SK-N-SH (cell line): Measurements from ENCODE around the gene PBLD. TPM values are rescaled to one million over a fixed set of nuclear protein-coding genes. Genes with fewer than 3 reads are reported as not detected.

ENCODE experiments used
- CTCF ChIA-PET: fragments of 300-600, 350-600 bp; formaldehyde crosslinking; extraction: SDS; loops from one replicate; lab custom pipeline; 2021; lab: Yijun Ruan, JAX
- POLR2A ChIA-PET: fragments of 350-600 bp; sonication (Branson Sonifier 250); formaldehyde crosslinking; extraction: SDS; loops from one replicate; lab custom pipeline; 2020; ENCODE audit warnings: antibody characterized with exemption, inconsistent platforms; lab: Yijun Ruan, JAX
- DNase-seq: peaks from one replicate; pipeline ENCODE4 v3.0.0; 2012
- H2AFZ ChIP-seq: fragments of 200-600 bp; sonication (generic); 2 replicates; pipeline ENCODE4 v1.8.1; 2016; ENCODE audit warnings: antibody characterized with exemption, mild to moderate bottlenecking, low read depth
- H3F3A ChIP-seq: fragments of 200-600 bp; sonication (generic); replicated peaks from 2 replicates; pipeline ENCODE3; 2016; ENCODE audit warnings: antibody characterized with exemption, mild to moderate bottlenecking; ENCODE audit not compliant: insufficient read depth
- H3K27ac ChIP-seq, 2 experiments: fragments of 200-500 bp in 1 of 2; fragments of 200-600 bp in 1 of 2; sonication (Bioruptor generic) in 1 of 2; sonication (generic), shearing (Covaris generic) in 1 of 2; 2 replicates each; pipeline versions ENCODE4 v1.5.1 to v1.6.1; 2014 to 2016; ENCODE audit warnings: low read depth in 2 of 2, inconsistent platforms in 1 of 2, low read length in 1 of 2, mild to moderate bottlenecking in 1 of 2, mixed read lengths in 1 of 2
- H3K27me3 ChIP-seq: fragments of 200-600 bp; sonication (generic), shearing (Covaris generic); 2 replicates; pipeline ENCODE4 v1.6.1; 2016; ENCODE audit warnings: mixed run types; ENCODE audit not compliant: insufficient read depth
- H3K36me3 ChIP-seq, 2 experiments: fragments of 200-500 bp in 1 of 2; fragments of 200-600 bp in 1 of 2; sonication (Bioruptor generic) in 1 of 2; sonication (generic) in 1 of 2; replicated peaks in 1 of 2; 2 replicates each; pipeline versions ENCODE3 to v1.5.1; 2014 to 2016; ENCODE audit warnings: low read length in 1 of 2, mild to moderate bottlenecking in 1 of 2; ENCODE audit not compliant: insufficient read depth in 2 of 2, control insufficient read depth in 1 of 2
- H3K4me1 ChIP-seq, 2 experiments: fragments of 200-500 bp in 1 of 2; fragments of 200-600 bp in 1 of 2; sonication (Bioruptor generic) in 1 of 2; sonication (generic), shearing (Covaris generic) in 1 of 2; 2 replicates each; pipeline versions ENCODE4 v1.5.1 to v1.6.1; 2014 to 2016; ENCODE audit warnings: low read depth in 1 of 2, low read length in 1 of 2, mixed run types in 1 of 2; ENCODE audit not compliant: insufficient read depth in 2 of 2, control insufficient read depth in 1 of 2
- H3K4me2 ChIP-seq: fragments of 200-600 bp; sonication (generic), shearing (Covaris generic); 2 replicates; pipeline ENCODE4 v1.6.1; 2017; ENCODE audit warnings: mixed run types
- H3K4me3 ChIP-seq, 2 experiments: fragments of 200-500 bp in 1 of 2; fragments of 200-600 bp in 1 of 2; sonication (Bioruptor generic) in 1 of 2; sonication (generic), shearing (Covaris generic) in 1 of 2; 2 replicates each; pipeline versions ENCODE4 v1.5.1 to v1.8.1; 2014 to 2016; ENCODE audit warnings: low read depth in 2 of 2, inconsistent platforms in 1 of 2, low read length in 1 of 2, mild to moderate bottlenecking in 1 of 2, mixed read lengths in 1 of 2, moderate library complexity in 1 of 2
- H3K79me2 ChIP-seq: fragments of 200-600 bp; sonication (generic); 2 replicates; pipeline ENCODE4 v1.8.1; 2017; ENCODE audit warnings: mild to moderate bottlenecking; ENCODE audit not compliant: insufficient read depth
- H3K9ac ChIP-seq: fragments of 200-600 bp; sonication (generic); 2 replicates; pipeline ENCODE4 v1.6.1; 2017; ENCODE audit warnings: mixed run types
- H3K9me2 ChIP-seq: fragments of 200-600 bp; sonication (generic); 2 replicates; pipeline ENCODE4 v1.6.1; 2017; ENCODE audit warnings: mixed run types
- H3K9me3 ChIP-seq: fragments of 200-600 bp; sonication (generic); 2 replicates; pipeline ENCODE4 v1.6.1; 2017; ENCODE audit warnings: mixed run types, mild to moderate bottlenecking, moderate library complexity
- H4K20me1 ChIP-seq: fragments of 200-600 bp; sonication (generic); 2 replicates; pipeline ENCODE4 v1.6.1; 2017; ENCODE audit warnings: mild to moderate bottlenecking, mixed run types; ENCODE audit not compliant: insufficient read depth
- ELF1 ChIP-seq: IDR thresholded peaks from 2 replicates; pipeline ENCODE4 v1.4.0; 2012
- EP300 ChIP-seq, 2 experiments: IDR thresholded peaks; 2 replicates each; pipeline versions ENCODE4 v1.4.0 to v1.6.1; 2012; ENCODE audit warnings: borderline replicate concordance in 1 of 2, low read depth in 1 of 2, low read length in 1 of 2
- FOXM1 ChIP-seq: IDR thresholded peaks from 2 replicates; pipeline ENCODE4 v1.4.0; 2012; ENCODE audit warnings: low read depth, mild to moderate bottlenecking
- GATA2 ChIP-seq: sonication (generic); formaldehyde crosslinking; IDR thresholded peaks from 2 replicates; pipeline ENCODE4 v1.5.0; 2020; ENCODE audit warnings: mild to moderate bottlenecking, missing genetic modification reagents
- MAX ChIP-seq: IDR thresholded peaks from 2 replicates; pipeline ENCODE4 v1.4.0; 2012; ENCODE audit warnings: low read depth
- MXI1 ChIP-seq: IDR thresholded peaks from 2 replicates; pipeline ENCODE4 v1.6.1; 2012; ENCODE audit warnings: mild to moderate bottlenecking, low read depth, low read length, improper control_type of control experiment
- NFIC ChIP-seq: IDR thresholded peaks from 2 replicates; pipeline ENCODE4 v1.4.0; 2012; ENCODE audit warnings: borderline replicate concordance
- NRF1 ChIP-seq: IDR thresholded peaks from 2 replicates; pipeline ENCODE4 v1.6.1; 2012; ENCODE audit warnings: low read depth, mild to moderate bottlenecking, low read length
- PBX3 ChIP-seq: IDR thresholded peaks from 2 replicates; pipeline ENCODE4; 2012
- POLR2AphosphoS5 ChIP-seq: IDR thresholded peaks from 2 replicates; pipeline ENCODE4 v1.6.1; 2012; ENCODE audit warnings: low read depth, low read length
- TCF12 ChIP-seq: IDR thresholded peaks from 2 replicates; pipeline ENCODE4 v1.4.0; 2012
- TEAD4 ChIP-seq: IDR thresholded peaks from 2 replicates; pipeline ENCODE4 v1.4.0; 2012; ENCODE audit warnings: mild to moderate bottlenecking, borderline replicate concordance; ENCODE audit not compliant: insufficient read depth
- USF1 ChIP-seq: IDR thresholded peaks from 2 replicates; pipeline ENCODE4 v1.4.0; 2012; ENCODE audit warnings: low read depth, borderline replicate concordance
- USF2 ChIP-seq: fragments of 150-350 bp; IDR thresholded peaks from 2 replicates; pipeline ENCODE4 v1.6.1; 2017; ENCODE audit warnings: antibody characterized with exemption, low read length, low read depth, borderline replicate concordance
- WGBS: methylation state at CpG from one replicate; pipeline ENCODE4 v1.1.6; 2017; ENCODE audit warnings: low lambda C conversion rate; 5-methylcytosine and 5-hydroxymethylcytosine counted together
- polyA plus RNA-seq, 3 experiments: library from polyadenylated mRNA; depleted of rRNA; stranded (reverse); fragments of >200 nt; gene quantifications; 2 replicates each; pipeline ENCODE4 v1.2.3, GENCODE V29; 2012

Gene PBLD
- polyA plus RNA-seq, 1 of the 3 experiments (the other 2 are of a cell fraction), result 0.94 TPM

GRCh38 chr10:68333440-68334431 is 1.0 kb upstream of the PBLD start:
- DNase-seq, result no peak
- no peaks in the 10 kb centered on the region for H3K9me3 ChIP-seq
- peak overlapping the region; percentile 85 to 91 for H3K4me3 ChIP-seq
- H3K79me2 ChIP-seq, result peaks cover 74% of the 10 kb centered on the region
- WGBS, result 5% methylated on average over 10 of the region's 10 CpGs
- H3K27me3 ChIP-seq, result no peaks in the 10 kb centered on the region
- ChIA-PET CTCF (interaction anchor here (0.7 to 3.2 kb wide), 8 partner anchors 7 to 450 kb away, joined by 3 to 26 read pairs (median 4); partner anchors contain the start of gene SIRT1), POLR2A (interaction anchor here (0.8 to 1.2 kb wide), 4 partner anchors 12 to 103 kb away, joined by 3 to 5 read pairs (median 4); no protein-coding TSS in a partner anchor)
- H3K4me1 ChIP-seq, result peaks cover 20 to 33% of the 10 kb centered on the region in 2 experiments
- peak overlapping the region; percentile 99 for H3K9ac ChIP-seq
- peaks cover 29% of the 10 kb centered on the region for H3F3A ChIP-seq
- peaks cover 60% of the 10 kb centered on the region for H4K20me1 ChIP-seq
- no peaks in the 10 kb centered on the region for H3K9me2 ChIP-seq
- peak overlapping the region; percentile 95 to 98; a peak in 3 of 4 replicates for H3K27ac ChIP-seq
- H3K36me3 ChIP-seq, result peaks cover 30 to 32% of the 10 kb centered on the region in 2 experiments
- no peak overlapping the region for H2AFZ ChIP-seq
- H3K4me2 ChIP-seq, result peak overlapping the region; percentile 76
- TF ChIP-seq TEAD4, result no peak
- 0 out of 2 replicates have a peak, but pooled peaks have one; percentile 17 for TF ChIP-seq MAX
- no peak for TF ChIP-seq NRF1
- peak in 1 of 2 experiments; percentile 13; a peak in 1 of 4 replicates for TF ChIP-seq EP300 (IDR thresholded peaks at IDR 0.05; ENCODE audit: borderline replicate concordance in 1 of 2, low read depth in 1 of 2, low read length in 1 of 2)
- TF ChIP-seq FOXM1, result no peak
- TF ChIP-seq ELF1, result no peak
- no peak for TF ChIP-seq TCF12
- peak; percentile 69; the same call in 1 of the 2 replicates for TF ChIP-seq MXI1
- TF ChIP-seq USF2, result no peak
- TF ChIP-seq USF1, result peak; percentile 72
- TF ChIP-seq POLR2AphosphoS5, result no peak
- TF ChIP-seq NFIC, result no peak
- peak; percentile 28; the same call in 1 of the 2 replicates for TF ChIP-seq GATA2 (CRISPR knock-in tag)
- TF ChIP-seq PBX3, result peak; percentile 43; the same call in 1 of the 2 replicates
